ENCODE results near the gene CD244. TPM values are rescaled to one million over a fixed set of nuclear protein-coding genes. Genes with fewer than 3 reads are reported as not detected.

Gene CD244
- total RNA-seq, 1 donor from 2014 or later = not detected

DNA sequence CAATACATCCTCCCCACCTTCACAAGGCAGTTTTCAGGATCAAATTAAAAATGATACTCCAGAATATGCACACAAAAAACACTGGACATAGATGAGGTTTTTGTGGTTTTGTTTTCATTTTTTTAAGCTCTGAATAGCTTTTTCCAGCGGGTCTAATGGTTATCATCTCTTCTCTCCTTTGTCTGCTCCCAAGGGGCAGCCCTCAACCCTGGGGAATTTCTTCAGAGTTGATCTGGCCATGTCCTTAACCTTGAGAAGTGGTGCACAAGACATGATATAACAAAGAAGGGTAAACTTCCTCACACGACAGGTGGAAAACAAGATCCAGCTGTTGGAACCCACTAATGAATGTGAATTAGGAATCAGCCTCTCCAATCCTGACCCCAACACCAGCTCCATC lies 1.5 kb upstream of the CD244 start:
- TF ChIP-seq, protein P1, sequence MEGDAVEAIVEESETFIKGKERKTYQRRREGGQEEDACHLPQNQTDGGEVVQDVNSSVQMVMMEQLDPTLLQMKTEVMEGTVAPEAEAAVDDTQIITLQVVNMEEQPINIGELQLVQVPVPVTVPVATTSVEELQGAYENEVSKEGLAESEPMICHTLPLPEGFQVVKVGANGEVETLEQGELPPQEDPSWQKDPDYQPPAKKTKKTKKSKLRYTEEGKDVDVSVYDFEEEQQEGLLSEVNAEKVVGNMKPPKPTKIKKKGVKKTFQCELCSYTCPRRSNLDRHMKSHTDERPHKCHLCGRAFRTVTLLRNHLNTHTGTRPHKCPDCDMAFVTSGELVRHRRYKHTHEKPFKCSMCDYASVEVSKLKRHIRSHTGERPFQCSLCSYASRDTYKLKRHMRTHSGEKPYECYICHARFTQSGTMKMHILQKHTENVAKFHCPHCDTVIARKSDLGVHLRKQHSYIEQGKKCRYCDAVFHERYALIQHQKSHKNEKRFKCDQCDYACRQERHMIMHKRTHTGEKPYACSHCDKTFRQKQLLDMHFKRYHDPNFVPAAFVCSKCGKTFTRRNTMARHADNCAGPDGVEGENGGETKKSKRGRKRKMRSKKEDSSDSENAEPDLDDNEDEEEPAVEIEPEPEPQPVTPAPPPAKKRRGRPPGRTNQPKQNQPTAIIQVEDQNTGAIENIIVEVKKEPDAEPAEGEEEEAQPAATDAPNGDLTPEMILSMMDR (conservative IDR thresholded peaks at IDR 0.05) = no peak
- no peak overlapping the region for H3K27ac Mint-ChIP-seq (ENCODE audit: unreplicated experiment)
- no peaks in the 10 kb centered on the region for H3K9me3 Mint-ChIP-seq
- H3K4me3 Mint-ChIP-seq = no peak overlapping the region
- H3K27me3 Mint-ChIP-seq (ENCODE audit: low read depth) = peaks cover under 1% of the 10 kb centered on the region
- peaks cover 6% of the 10 kb centered on the region for H3K4me1 Mint-ChIP-seq
- H3K36me3 Mint-ChIP-seq (ENCODE audit: low read depth) = no peaks in the 10 kb centered on the region
- DNase-seq (ENCODE audit: low read depth, low spot score) = no peak

DNA sequence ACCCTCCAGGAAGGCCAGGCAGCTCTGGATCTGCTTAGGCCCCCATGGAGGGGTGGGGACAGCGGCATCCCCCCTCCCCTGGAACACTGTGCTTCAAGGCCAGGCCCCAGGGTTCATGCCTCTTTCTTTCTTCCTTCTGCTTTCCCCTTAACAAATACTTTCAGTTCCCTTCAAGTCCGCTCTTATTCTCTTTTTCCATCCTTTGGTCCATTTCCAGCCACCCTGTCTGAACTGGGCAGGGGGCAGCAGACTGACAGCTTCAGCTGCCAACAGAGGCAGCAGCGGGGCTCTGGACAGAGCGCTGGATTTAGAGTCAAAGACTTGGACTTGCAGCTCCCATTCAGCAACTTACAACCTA lies 1.1 kb upstream of the CD244 start:
- no peak overlapping the region for H3K27ac Mint-ChIP-seq (ENCODE audit: unreplicated experiment)
- H3K4me1 Mint-ChIP-seq = peaks cover 6% of the 10 kb centered on the region
- no peak for DNase-seq (ENCODE audit: low read depth, low spot score)
- H3K4me3 Mint-ChIP-seq = no peak overlapping the region
- TF ChIP-seq, protein P1 (conservative IDR thresholded peaks at IDR 0.05) = no peak
- no peaks in the 10 kb centered on the region for H3K27me3 Mint-ChIP-seq (ENCODE audit: low read depth)
- H3K36me3 Mint-ChIP-seq (ENCODE audit: low read depth) = no peaks in the 10 kb centered on the region
- no peaks in the 10 kb centered on the region for H3K9me3 Mint-ChIP-seq

DNA sequence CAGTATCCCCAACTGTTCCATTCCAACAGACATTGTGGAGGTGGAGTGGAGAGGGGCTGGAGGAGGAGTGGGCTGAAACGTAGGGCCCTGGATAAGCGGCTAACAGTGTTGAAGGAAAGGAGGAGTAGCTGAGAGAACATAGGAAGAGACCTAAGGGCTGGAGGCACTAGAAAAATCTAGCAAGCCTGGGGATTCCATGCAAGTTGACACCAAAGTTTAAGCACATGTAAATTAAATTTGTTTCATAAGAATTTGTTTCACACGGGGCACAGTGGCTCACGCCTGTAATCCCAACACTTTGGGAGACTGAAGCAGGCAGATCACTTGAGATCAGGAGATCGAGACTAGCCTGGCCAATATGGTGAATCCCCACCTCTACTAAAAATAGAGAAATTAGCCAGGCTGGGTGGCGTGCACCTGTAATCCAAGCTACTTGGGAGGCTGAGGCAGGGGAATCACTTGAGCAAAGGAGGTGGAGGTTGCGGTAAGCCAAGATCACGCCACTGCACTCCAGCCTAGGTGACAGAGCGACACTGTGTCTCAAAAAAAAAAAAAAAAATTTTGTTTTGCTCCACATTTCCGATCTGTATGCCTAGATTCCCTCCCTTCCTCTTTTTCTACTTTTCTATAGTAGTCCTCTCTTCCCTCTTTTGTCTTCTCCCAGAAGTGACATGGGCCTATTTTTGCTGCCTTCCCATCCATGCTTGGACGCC lies 530 bp upstream of the CD244 start:
- Mint-ChIP-seq H3K27ac (ENCODE audit: unreplicated experiment) (peak overlapping the region; percentile 93), H3K36me3 (ENCODE audit: low read depth) (no peaks in the 10 kb centered on the region), H3K4me1 (peaks cover 6% of the 10 kb centered on the region), H3K9me3 (no peaks in the 10 kb centered on the region), H3K27me3 (ENCODE audit: low read depth) (no peaks in the 10 kb centered on the region), H3K4me3 (no peak overlapping the region)
- DNase-seq (ENCODE audit: low read depth, low spot score) = no peak
- TF ChIP-seq, protein P1 (conservative IDR thresholded peaks at IDR 0.05) = no peak

DNA sequence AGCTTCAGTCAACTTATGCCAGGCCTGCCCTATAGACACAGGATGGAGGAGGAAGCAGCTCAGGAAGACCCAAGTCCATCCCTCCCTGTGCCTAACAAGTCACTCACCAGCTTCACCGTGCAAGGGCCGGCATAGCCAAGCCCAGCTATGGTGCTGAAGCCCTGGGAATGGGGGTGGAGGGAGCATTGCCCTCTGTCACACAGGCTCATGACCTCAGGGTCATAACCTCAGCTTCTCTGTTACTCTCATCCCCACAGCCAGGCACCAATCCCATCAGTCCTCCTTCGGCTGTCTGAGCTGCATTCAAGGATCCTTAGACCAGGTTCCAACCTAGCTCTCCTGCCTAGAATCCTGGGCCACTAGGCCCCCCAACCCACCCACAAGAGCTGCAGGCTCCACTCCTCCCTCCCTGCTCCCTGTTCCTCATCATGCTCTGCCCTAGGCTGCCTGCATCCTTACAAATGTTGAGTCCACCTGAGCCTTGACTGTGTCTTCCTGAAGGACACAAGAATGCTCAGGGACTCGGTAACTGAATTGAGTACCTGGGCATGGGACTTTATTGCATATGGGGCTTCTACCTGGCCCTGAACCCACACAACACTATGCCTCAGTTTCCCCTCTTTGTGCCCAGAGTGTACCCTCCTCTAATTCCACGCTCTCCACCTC lies 1.7 kb downstream of the CD244 start:
- H3K9me3 Mint-ChIP-seq = no peaks in the 10 kb centered on the region
- no peaks in the 10 kb centered on the region for H3K27me3 Mint-ChIP-seq (ENCODE audit: low read depth)
- H3K27ac Mint-ChIP-seq (ENCODE audit: unreplicated experiment) = no peak overlapping the region

DNA sequence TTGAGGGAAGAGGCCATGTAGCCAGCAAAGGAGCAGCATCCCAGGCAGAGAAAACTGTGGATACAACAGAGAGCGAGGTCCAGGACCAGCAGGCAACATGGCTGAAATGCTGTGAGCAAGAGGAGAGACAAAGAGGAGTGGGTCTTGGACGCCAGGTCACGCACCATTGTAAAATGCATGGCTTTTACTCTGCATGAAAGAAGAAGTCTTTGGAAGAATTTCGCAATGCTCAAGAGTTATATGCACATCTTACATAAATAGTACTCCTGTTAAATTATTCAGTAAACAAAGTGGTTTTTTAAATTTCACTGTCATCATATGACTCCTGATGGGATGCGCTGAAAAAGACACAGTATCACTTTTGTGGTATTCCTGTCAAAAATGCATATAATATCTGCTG lies 3.5 kb downstream of the CD244 start:
- peaks cover 6% of the 10 kb centered on the region for H3K4me1 Mint-ChIP-seq
- no peaks in the 10 kb centered on the region for H3K27me3 Mint-ChIP-seq (ENCODE audit: low read depth)
- H3K4me3 Mint-ChIP-seq = no peak overlapping the region
- TF ChIP-seq, protein P1 (conservative IDR thresholded peaks at IDR 0.05) = no peak
- no peaks in the 10 kb centered on the region for H3K9me3 Mint-ChIP-seq
- no peak for DNase-seq (ENCODE audit: low read depth, low spot score)
- no peak overlapping the region for H3K27ac Mint-ChIP-seq (ENCODE audit: unreplicated experiment)
- no peaks in the 10 kb centered on the region for H3K36me3 Mint-ChIP-seq (ENCODE audit: low read depth)

More for the DNA sequence above, 1.7 kb downstream of the CD244 start:
- peaks cover 6% of the 10 kb centered on the region for H3K4me1 Mint-ChIP-seq
- DNase-seq (ENCODE audit: low read depth, low spot score) = no peak
- TF ChIP-seq, protein P1 (conservative IDR thresholded peaks at IDR 0.05) = no peak
- H3K4me3 Mint-ChIP-seq = no peak overlapping the region
- no peaks in the 10 kb centered on the region for H3K36me3 Mint-ChIP-seq (ENCODE audit: low read depth)

Data from neural crest cell (in vitro differentiated cells).